Kidney tubule cell (primary cell): ENCODE data around the gene ZNF284.
"Not testable (repeated sequence)": the region's sequence is repeated elsewhere in the genome, so short reads cannot be mapped to it uniquely, and the experiment has no call there.

Source experiments
- DNase-seq: peaks from one replicate; pipeline ENCODE4 v3.0.0-alpha.2; 2018; ENCODE audit warnings: low spot score

The ZNF284 gene

GRCh38 chr19:44111910-44112463 lies 40.0 kb downstream of the ZNF284 start:
- DNase-seq: peak; percentile 68

GRCh38 chr19:44112802-44113137 lies 40.8 kb downstream of the ZNF284 start:
- DNase-seq: no peak

GRCh38 chr19:44113138-44113783 lies 41.3 kb downstream of the ZNF284 start, which contains the start of gene ZNF225:
TSS of gene ZNF225 (plus strand) at chr19:44113399. CDS start at chr19:44115828, 2,429 bp downstream.
- DNase-seq: peak; percentile 98

GRCh38 chr19:44113784-44114390 lies 41.9 kb downstream of the ZNF284 start:
- DNase-seq: peak; percentile 2

GRCh38 chr19:44121162-44121561 lies 49.2 kb downstream of the ZNF284 start:
- DNase-seq: not testable (repeated sequence)

- DNase-seq: no peak
These were observed 60.0 kb downstream of the ZNF284 start for GRCh38 chr19:44131955-44132354.
